K562 (cell line): ENCODE data around the gene NUCKS1. TPM values are rescaled to one million over a fixed set of nuclear protein-coding genes. Genes with fewer than 3 reads are reported as not detected.

Experiments used
- ASH1L ChIP-seq: fragments of 450-650 bp; IDR thresholded peaks from 2 replicates; pipeline ENCODE4 v1.6.1; 2018; ENCODE audit warnings: borderline replicate concordance, mild to moderate bottlenecking, low read depth; ENCODE audit not compliant: partially characterized antibody
- BRF1 ChIP-seq: IDR thresholded peaks from 3 replicates; pipeline ENCODE4 v1.6.1; 2011; ENCODE audit warnings: borderline replicate concordance, mild to moderate bottlenecking; ENCODE audit not compliant: insufficient read length; ENCODE audit errors: extremely low read depth
- E2F3 ChIP-seq: fragments of 250-450 bp; sonication (Bioruptor Pico); IDR thresholded peaks from 2 replicates; pipeline ENCODE4 v1.4.0; 2020; ENCODE audit warnings: mild to moderate bottlenecking
- FOXA3 ChIP-seq, 2 experiments: fragments of 450-650 bp in 1 of 2; sonication (generic) in 1 of 2; formaldehyde crosslinking; IDR thresholded peaks in 1 of 2; conservative IDR thresholded peaks in 1 of 2; 2 replicates each; pipeline versions ENCODE4 v1.4.0 to v1.8.0; 2020 to 2022; ENCODE audit warnings: mild to moderate bottlenecking in 2 of 2, missing genetic modification reagents in 1 of 2
- HMGN3 ChIP-seq: IDR thresholded peaks from 2 replicates; pipeline ENCODE4 v1.6.1; 2011; ENCODE audit warnings: borderline replicate concordance, low read depth, mild to moderate bottlenecking, mixed read lengths, low read length; ENCODE audit not compliant: insufficient read length; ENCODE audit errors: extremely low read depth
- KDM4B ChIP-seq, 2 experiments: fragments of 450-650 bp in 1 of 2; sonication (generic) in 1 of 2; IDR thresholded peaks; 2 replicates each; pipeline ENCODE4 v1.6.1; 2016 to 2017; ENCODE audit warnings: borderline replicate concordance in 2 of 2, antibody characterized with exemption in 1 of 2, low read depth in 1 of 2, mild to moderate bottlenecking in 1 of 2
- KDM5B ChIP-seq: fragments of 200-600 bp; sonication (generic); IDR thresholded peaks from 2 replicates; pipeline ENCODE4 v1.6.1; 2012; ENCODE audit warnings: low read depth, mild to moderate bottlenecking, moderate library complexity, low read length, control low read depth, inconsistent platforms; ENCODE audit not compliant: insufficient replicate concordance
- MIER1 ChIP-seq: fragments of 450-650 bp; IDR thresholded peaks from 2 replicates; pipeline ENCODE4 v1.6.1; 2016; ENCODE audit warnings: antibody characterized with exemption, mild to moderate bottlenecking, low read depth
- POLR2G ChIP-seq: fragments of 200-400 bp; formaldehyde crosslinking; IDR thresholded peaks from 2 replicates; pipeline ENCODE4 v1.6.1; 2017; ENCODE audit warnings: low read depth, mild to moderate bottlenecking, antibody characterized with exemption, low read length, moderate library complexity
- SMAD4 ChIP-seq: fragments of 250-450 bp; sonication (Bioruptor Pico); conservative IDR thresholded peaks from 2 replicates; pipeline ENCODE4 v1.8.0; 2021; ENCODE audit warnings: inconsistent platforms, mild to moderate bottlenecking, moderate library complexity
- SP2 ChIP-seq: IDR thresholded peaks from 2 replicates; pipeline ENCODE4 v1.6.1; 2011; ENCODE audit warnings: mild to moderate bottlenecking, low read depth, low read length, moderate library complexity; ENCODE audit not compliant: poor library complexity, severe bottlenecking; ENCODE audit errors: extremely low read depth
- TRIM24 ChIP-seq, 2 experiments: fragments of 450-650 bp; IDR thresholded peaks; 2 replicates each; pipeline ENCODE4 v1.6.1; 2016
- YBX1 ChIP-seq: fragments of 450-650 bp; IDR thresholded peaks from 2 replicates; pipeline ENCODE4 v1.7.1; 2016; ENCODE audit warnings: mild to moderate bottlenecking
- ZNF282 ChIP-seq: sonication (generic); formaldehyde crosslinking; IDR thresholded peaks from 2 replicates; pipeline ENCODE4 v1.8.1; 2023; ENCODE audit warnings: missing genetic modification reagents
- ZNF347 ChIP-seq: fragments of 450-650 bp; formaldehyde crosslinking; IDR thresholded peaks from 2 replicates; pipeline ENCODE4 v1.4.0; 2020; ENCODE audit warnings: low read depth, mild to moderate bottlenecking, moderate library complexity
- ZNF57 ChIP-seq: fragments of 450-650 bp; formaldehyde crosslinking; IDR thresholded peaks from 2 replicates; pipeline ENCODE4 v1.4.0; 2020; ENCODE audit warnings: mild to moderate bottlenecking, moderate library complexity
- ZNF76 ChIP-seq: fragments of 250-450 bp; sonication (Bioruptor Pico); IDR thresholded peaks from 2 replicates; pipeline ENCODE4 v1.4.0; 2020; ENCODE audit warnings: mild to moderate bottlenecking, moderate library complexity, borderline replicate concordance
- polyA plus RNA-seq, 8 experiments: library from polyadenylated mRNA; depleted of rRNA in 4 of 8; stranded (reverse) in 5 of 8; unstranded in 3 of 8; fragments of >200 nt; fragmentation: Nextera tagmentation in 2 of 8; fragmentation: Illumina TruSeq in 1 of 8; extraction: Ambion mirVana in 2 of 8; extraction: Trizol in 1 of 8; gene quantifications; 2 replicates each; pipeline versions ENCODE4 v1.2.1 to v1.2.3, GENCODE V29; 2011 to 2014; ENCODE audit warnings: inconsistent platforms in 1 of 8, missing spikeins in 1 of 8
- total RNA-seq, 7 experiments: library from RNA; depleted of rRNA in 6 of 7; stranded (reverse); fragments of >200 nt in 6 of 7; fragmentation: Illumina TruSeq in 2 of 7; extraction: Trizol in 2 of 7; gene quantifications; 2 replicates each; pipeline versions ENCODE4 v1.2.1 to v1.2.3, GENCODE V29; 2011 to 2021; ENCODE audit warnings: low replicate concordance in 1 of 7
- TF ChIP-seq, protein P1 (sequence below), 2 experiments: fragments of 450-650 bp; conservative IDR thresholded peaks; 2 replicates each; pipeline ENCODE4 v1.6.1; 2017; ENCODE audit warnings: mild to moderate bottlenecking in 2 of 2, moderate library complexity in 2 of 2
- TF ChIP-seq, protein P2 (sequence below): fragments of 250-450 bp; sonication (Bioruptor Pico); IDR thresholded peaks from 2 replicates; pipeline ENCODE4 v1.4.0; 2020
- TF ChIP-seq, protein P3 (sequence below): fragments of 450-650 bp; formaldehyde crosslinking; IDR thresholded peaks from 2 replicates; pipeline ENCODE4 v1.4.0; 2020; ENCODE audit warnings: mild to moderate bottlenecking
- TF ChIP-seq, protein P4 (sequence below): fragments of 450-650 bp; formaldehyde crosslinking; IDR thresholded peaks from 2 replicates; pipeline ENCODE4 v1.4.0; 2022; ENCODE audit warnings: missing genetic modification characterization

Gene NUCKS1
- total and polyA plus RNA-seq, 9 of the 15 experiments (the other 6 are each of a cell fraction or from before 2014, with no cell fraction given), result 66.7 to 244 (median 149) TPM

DNA sequence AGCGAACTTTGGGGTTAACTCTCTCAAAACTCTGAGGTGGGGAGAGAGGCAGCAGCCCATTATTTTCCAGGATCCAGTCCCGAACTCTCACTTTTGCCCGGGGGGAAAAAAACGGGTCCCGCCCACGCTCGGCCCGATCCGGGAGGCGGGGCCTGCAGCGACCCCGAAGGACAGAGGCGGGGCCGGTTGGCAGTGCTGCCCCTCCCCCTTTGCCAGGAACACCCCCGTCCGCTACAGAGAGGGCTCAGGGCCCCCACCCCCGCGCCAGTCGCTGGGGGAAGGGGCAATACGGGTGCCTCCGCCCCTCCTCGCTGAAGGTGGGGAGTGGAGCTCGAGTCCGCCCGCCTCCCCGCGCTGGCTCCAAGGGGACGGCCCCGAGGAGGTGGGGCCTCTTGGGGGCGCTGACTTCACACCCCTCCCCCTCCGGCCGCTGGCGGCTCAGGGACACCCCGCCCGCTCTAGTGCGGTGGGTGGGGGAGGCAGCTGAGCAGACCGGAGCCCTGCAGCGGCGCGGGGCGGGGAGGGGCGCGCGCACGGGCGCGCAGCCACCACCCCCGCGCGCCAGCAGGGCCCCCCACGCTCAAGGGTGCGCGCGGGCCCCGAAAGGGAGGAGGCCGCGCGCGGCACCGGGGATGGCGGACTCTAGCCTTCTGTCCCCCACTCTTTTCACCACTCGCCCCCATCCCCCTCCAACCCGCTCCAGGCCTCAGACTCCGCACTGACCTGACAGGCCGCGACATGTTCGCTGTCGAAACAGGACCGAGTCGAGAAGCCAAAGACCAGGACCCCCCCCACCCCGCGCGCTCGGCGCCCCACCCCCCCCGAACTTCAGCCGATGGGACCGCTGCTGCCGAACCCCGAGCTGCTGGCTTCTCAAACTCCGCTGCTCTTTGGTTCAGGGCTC is 496 bp downstream of the NUCKS1 start (continued):
- TF ChIP-seq, protein P1, sequence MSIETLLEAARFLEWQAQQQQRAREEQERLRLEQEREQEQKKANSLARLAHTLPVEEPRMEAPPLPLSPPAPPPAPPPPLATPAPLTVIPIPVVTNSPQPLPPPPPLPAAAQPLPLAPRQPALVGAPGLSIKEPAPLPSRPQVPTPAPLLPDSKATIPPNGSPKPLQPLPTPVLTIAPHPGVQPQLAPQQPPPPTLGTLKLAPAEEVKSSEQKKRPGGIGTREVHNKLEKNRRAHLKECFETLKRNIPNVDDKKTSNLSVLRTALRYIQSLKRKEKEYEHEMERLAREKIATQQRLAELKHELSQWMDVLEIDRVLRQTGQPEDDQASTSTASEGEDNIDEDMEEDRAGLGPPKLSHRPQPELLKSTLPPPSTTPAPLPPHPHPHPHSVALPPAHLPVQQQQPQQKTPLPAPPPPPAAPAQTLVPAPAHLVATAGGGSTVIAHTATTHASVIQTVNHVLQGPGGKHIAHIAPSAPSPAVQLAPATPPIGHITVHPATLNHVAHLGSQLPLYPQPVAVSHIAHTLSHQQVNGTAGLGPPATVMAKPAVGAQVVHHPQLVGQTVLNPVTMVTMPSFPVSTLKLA (conservative IDR thresholded peaks at IDR 0.05), result peak; percentile 24 to 73; a peak in 3 of 4 replicates
- TF ChIP-seq ZNF347, result peak; percentile 67; the same call in 1 of the 2 replicates
- no peak for TF ChIP-seq YBX1
- TF ChIP-seq SMAD4 (CRISPR knock-in tag), result peak; percentile 64
- peak; percentile 60; the same call in 1 of the 2 replicates for TF ChIP-seq E2F3 (CRISPR knock-in tag)
- 0 out of 2 replicates have a peak, but pooled peaks have one; percentile 79 for TF ChIP-seq ZNF76 (CRISPR knock-in tag)
- TF ChIP-seq TRIM24 (IDR thresholded peaks at IDR 0.05), result no peak; a peak in 1 of 4 replicates
- TF ChIP-seq KDM4B (IDR thresholded peaks at IDR 0.05; ENCODE audit: borderline replicate concordance in 2 of 2, low read depth in 1 of 2), result 0 out of 4 replicates have a peak, but pooled peaks of 1 of the 2 experiments have one; percentile 72
- 0 out of 2 replicates have a peak, but pooled peaks have one; percentile 35 for TF ChIP-seq ZNF282 (CRISPR knock-in tag)
- TF ChIP-seq POLR2G, result peak; percentile 93
- TF ChIP-seq, protein P2, sequence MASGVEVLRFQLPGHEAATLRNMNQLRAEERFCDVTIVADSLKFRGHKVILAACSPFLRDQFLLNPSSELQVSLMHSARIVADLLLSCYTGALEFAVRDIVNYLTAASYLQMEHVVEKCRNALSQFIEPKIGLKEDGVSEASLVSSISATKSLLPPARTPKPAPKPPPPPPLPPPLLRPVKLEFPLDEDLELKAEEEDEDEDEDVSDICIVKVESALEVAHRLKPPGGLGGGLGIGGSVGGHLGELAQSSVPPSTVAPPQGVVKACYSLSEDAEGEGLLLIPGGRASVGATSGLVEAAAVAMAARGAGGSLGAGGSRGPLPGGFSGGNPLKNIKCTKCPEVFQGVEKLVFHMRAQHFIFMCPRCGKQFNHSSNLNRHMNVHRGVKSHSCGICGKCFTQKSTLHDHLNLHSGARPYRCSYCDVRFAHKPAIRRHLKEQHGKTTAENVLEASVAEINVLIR (CRISPR knock-in tag), result no peak
- peak; percentile 98 for TF ChIP-seq HMGN3
- TF ChIP-seq ZNF57, result peak; percentile 60; the same call in 1 of the 2 replicates
- TF ChIP-seq FOXA3 (CRISPR knock-in tag; conservative IDR thresholded peaks at IDR 0.05 in 1 of 2, IDR thresholded peaks at IDR 0.05 in 1 of 2), result 0 out of 4 replicates have a peak, but pooled peaks have one; percentile 37 to 38
- no peak for TF ChIP-seq ASH1L
- TF ChIP-seq SP2, result no peak
- TF ChIP-seq MIER1, result 0 out of 2 replicates have a peak, but pooled peaks have one; percentile 38
- TF ChIP-seq BRF1, result no peak
- no peak for TF ChIP-seq KDM5B
- TF ChIP-seq, protein P3, sequence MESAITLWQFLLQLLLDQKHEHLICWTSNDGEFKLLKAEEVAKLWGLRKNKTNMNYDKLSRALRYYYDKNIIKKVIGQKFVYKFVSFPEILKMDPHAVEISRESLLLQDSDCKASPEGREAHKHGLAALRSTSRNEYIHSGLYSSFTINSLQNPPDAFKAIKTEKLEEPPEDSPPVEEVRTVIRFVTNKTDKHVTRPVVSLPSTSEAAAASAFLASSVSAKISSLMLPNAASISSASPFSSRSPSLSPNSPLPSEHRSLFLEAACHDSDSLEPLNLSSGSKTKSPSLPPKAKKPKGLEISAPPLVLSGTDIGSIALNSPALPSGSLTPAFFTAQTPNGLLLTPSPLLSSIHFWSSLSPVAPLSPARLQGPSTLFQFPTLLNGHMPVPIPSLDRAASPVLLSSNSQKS (CRISPR knock-in tag), result peak; percentile 70; the same call in 1 of the 2 replicates
- TF ChIP-seq, protein P4, sequence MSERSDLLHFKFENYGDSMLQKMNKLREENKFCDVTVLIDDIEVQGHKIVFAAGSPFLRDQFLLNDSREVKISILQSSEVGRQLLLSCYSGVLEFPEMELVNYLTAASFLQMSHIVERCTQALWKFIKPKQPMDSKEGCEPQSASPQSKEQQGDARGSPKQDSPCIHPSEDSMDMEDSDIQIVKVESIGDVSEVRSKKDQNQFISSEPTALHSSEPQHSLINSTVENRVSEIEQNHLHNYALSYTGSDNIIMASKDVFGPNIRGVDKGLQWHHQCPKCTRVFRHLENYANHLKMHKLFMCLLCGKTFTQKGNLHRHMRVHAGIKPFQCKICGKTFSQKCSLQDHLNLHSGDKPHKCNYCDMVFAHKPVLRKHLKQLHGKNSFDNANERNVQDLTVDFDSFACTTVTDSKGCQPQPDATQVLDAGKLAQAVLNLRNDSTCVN, result peak; percentile 83
